OCI-LY3 (cell line): Measurements from ENCODE around the gene ZC3H10.

Source experiments
- EZH2phosphoT487 ChIP-seq: fragments of 200-600 bp; shearing (Covaris generic); IDR thresholded peaks from 2 replicates; pipeline ENCODE4 v1.6.1; 2018; ENCODE audit warnings: antibody characterized with exemption, mixed run types, low read depth
- TF ChIP-seq, protein P1 (sequence below): fragments of 200-600, 300-600 bp; sonication (generic); IDR thresholded peaks from 2 replicates; pipeline ENCODE4 v1.5.1; 2014; ENCODE audit warnings: antibody characterized with exemption, low read length, low read depth

DNA sequence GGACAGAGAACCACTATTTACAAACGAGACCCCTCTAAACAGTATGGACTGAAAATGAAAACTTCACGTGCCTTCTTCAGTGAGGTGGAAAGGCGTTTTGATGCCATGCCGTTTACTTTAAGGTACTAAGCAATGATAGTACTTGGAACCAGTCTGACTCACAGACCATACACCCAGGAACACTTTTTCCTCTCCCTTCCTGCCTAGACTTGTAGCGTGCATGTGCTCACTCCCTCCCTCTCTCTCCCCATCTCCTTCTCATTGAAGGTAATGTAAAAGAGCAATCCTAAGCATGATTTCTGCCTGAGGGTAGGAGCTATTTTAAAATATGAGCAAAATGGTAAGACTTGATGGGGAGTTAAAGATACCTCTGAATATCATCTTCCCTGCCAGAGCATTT lies 7.5 kb upstream of the ZC3H10 start:
- TF ChIP-seq, protein P1, sequence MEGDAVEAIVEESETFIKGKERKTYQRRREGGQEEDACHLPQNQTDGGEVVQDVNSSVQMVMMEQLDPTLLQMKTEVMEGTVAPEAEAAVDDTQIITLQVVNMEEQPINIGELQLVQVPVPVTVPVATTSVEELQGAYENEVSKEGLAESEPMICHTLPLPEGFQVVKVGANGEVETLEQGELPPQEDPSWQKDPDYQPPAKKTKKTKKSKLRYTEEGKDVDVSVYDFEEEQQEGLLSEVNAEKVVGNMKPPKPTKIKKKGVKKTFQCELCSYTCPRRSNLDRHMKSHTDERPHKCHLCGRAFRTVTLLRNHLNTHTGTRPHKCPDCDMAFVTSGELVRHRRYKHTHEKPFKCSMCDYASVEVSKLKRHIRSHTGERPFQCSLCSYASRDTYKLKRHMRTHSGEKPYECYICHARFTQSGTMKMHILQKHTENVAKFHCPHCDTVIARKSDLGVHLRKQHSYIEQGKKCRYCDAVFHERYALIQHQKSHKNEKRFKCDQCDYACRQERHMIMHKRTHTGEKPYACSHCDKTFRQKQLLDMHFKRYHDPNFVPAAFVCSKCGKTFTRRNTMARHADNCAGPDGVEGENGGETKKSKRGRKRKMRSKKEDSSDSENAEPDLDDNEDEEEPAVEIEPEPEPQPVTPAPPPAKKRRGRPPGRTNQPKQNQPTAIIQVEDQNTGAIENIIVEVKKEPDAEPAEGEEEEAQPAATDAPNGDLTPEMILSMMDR = no peak
- no peak for TF ChIP-seq EZH2phosphoT487
